ENCODE results near the gene MTA1. TPM values are rescaled to one million over a fixed set of nuclear protein-coding genes. Genes with fewer than 3 reads are reported as not detected.

MTA1 gene
- total and polyA plus RNA-seq, 7 experiments from 2014 or later, result 2.8 to 132 (median 117) TPM

DNA sequence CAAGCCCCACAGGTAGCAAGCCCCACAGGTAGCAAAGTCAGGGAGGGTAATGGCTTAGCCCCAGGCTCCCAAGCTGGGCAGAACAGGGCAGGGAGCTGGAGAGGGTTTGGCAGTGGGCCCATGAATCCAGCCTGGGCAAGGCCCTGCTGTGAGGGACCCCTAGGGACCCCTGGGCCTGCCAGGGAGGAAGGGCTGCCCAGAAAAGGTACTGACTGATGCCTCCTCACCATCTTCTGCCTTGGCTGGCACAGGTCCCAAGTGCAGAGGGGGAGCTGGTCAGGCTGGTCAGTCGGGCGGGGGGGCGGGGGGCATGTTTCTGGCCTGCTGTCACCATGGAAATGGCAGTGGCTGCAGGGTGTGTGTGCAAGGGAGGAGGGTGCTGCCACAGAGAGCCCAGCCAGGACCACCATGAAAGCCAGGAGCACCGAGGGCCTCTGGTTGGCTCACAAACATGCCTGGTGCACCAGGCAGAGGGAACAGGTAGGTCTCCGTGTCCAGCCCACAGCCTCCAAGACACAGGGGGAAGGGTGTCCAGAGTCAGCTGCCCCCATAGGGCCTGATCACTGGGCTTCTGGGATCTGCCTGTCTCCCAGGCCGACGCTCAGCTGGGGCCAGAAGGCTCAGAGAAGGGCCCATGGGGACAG, 53.5 kb downstream of the MTA1 start:
- H3K27me3 Mint-ChIP-seq, result peaks cover 0 to 24% (median 0%) of the 10 kb centered on the region in 5 donors
- no peak overlapping the region for H3K27ac ChIP-seq (ENCODE audit: low read depth, low read length)
- H3K4me3 ChIP-seq (ENCODE audit: low read length), result peak overlapping the region; percentile 26
- H3K4me1 ChIP-seq (ENCODE audit: control insufficient read depth in 2 of 2, insufficient read depth in 2 of 2, low read length in 2 of 2), result peaks cover 7 to 34% of the 10 kb centered on the region in 2 donors
- ChIA-PET CTCF (interaction anchor here (1.1 to 3.9 kb wide), 2 partner anchors 17 to 103 kb away, joined by 3 to 12 read pairs; no protein-coding TSS in a partner anchor), POLR2A (interaction anchor here (1.0 kb wide), 1 partner anchor 17 kb away, joined by 5 read pairs; no protein-coding TSS in a partner anchor)
- ATAC-seq, result no peak
- DNase-seq, result no peak
- peaks cover 5 to 12% (median 7%) of the 10 kb centered on the region in 7 donors for H3K4me1 Mint-ChIP-seq
- peak overlapping the region in 8 of 10 donors; percentile 42 to 83 (median 75) for H3K4me3 Mint-ChIP-seq
- H3K9me3 Mint-ChIP-seq, result peaks cover 0 to 4% (median 0%) of the 10 kb centered on the region in 11 donors
- intact Hi-C loops (cut with micrococcal nuclease), result no loop called here
- H3K27ac Mint-ChIP-seq, result peak overlapping the region in 2 of 9 donors; percentile 14 to 25
- peaks cover 0 to 15% (median 0%) of the 10 kb centered on the region in 3 experiments for H3K36me3 ChIP-seq (ENCODE audit: control insufficient read depth in 2 of 3, insufficient read depth in 3 of 3, low read length in 3 of 3)
- peaks cover 0 to 4% (median 0%) of the 10 kb centered on the region in 5 donors for H3K36me3 Mint-ChIP-seq
- H3K9me3 ChIP-seq (ENCODE audit: control insufficient read depth in 2 of 3, low read length in 3 of 3), result no peaks in the 10 kb centered on the region
- no peaks in the 10 kb centered on the region for H3K27me3 ChIP-seq (ENCODE audit: control insufficient read depth in 2 of 2, insufficient read depth in 2 of 2, low read length in 2 of 2)

DNA sequence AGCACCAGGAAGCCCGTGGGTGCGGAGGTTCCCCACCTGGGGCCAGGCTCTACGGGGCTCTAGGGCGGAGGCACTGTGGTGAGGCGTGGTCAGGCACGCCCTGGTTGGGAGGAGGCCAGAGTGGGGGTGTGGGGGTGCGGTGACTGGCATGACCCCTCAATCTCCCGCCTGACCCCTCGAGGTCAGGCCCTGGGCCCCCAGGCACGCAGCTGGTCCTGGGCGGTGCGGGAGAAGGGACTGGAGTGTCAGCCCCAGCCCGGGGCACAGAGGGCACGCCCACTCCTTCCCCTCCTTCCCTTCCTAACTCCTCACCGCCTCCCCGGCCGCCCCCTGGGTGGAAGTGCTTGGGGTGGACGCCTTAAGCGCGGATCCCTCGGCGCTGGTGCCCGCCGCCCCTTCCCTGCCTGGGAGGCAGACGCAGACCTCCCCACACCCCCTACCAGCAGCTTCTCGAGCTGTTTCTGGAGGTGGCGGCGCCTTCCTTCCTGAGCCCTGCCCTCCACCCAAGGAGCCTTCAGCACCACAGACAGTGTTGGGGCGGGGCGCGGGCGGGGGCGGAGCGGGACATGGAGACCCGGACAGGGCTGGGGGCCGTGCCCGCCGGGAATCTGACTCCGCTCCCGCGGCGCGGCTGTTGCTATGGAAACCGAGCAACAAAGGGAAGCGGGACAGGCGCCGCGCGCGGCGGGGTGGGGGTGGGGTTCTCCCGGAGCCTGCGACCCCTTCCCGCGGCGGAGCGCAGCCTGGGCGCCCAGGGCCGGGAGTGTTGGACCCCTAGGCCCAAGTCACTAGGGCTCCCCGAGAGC, 54.3 kb downstream of the MTA1 start:
- H3K4me3 ChIP-seq (ENCODE audit: low read length), result peak overlapping the region; percentile 26
- H3K9me3 ChIP-seq (ENCODE audit: control insufficient read depth in 2 of 3, low read length in 3 of 3), result no peaks in the 10 kb centered on the region
- no peaks in the 10 kb centered on the region for H3K27me3 ChIP-seq (ENCODE audit: control insufficient read depth in 2 of 2, insufficient read depth in 2 of 2, low read length in 2 of 2)
- peaks cover 0 to 7% (median 0%) of the 10 kb centered on the region in 3 experiments for H3K36me3 ChIP-seq (ENCODE audit: control insufficient read depth in 2 of 3, insufficient read depth in 3 of 3, low read length in 3 of 3)
- Mint-ChIP-seq H3K4me3 (peak overlapping the region; percentile 64 to 83 (median 75)), H3K9me3 (peaks cover 0 to 4% (median 0%) of the 10 kb centered on the region in 11 donors), H3K4me1 (peaks cover 5 to 12% (median 7%) of the 10 kb centered on the region in 7 donors), H3K36me3 (peaks cover 0 to 4% (median 0%) of the 10 kb centered on the region in 5 donors), H3K27me3 (peaks cover 0 to 24% (median 0%) of the 10 kb centered on the region in 5 donors), H3K27ac (peak overlapping the region in 2 of 9 donors; percentile 19 to 23)
- intact Hi-C loops (cut with micrococcal nuclease), result loop anchor here (1.0 to 2.0 kb wide), 4 partner anchors 17 to 55 kb away; partner anchors contain the start of genes TEDC1 (in 2 of the 2) and MTA1 (in 1 of the 2)
- H3K27ac ChIP-seq (ENCODE audit: low read depth, low read length), result peak overlapping the region; percentile 45
- ATAC-seq, result peak; percentile 71
- ChIA-PET CTCF (interaction anchor here (3.9 kb wide), 1 partner anchor 16 kb away, joined by 12 read pairs; no protein-coding TSS in a partner anchor), POLR2A (interaction anchor here (1.0 kb wide), 1 partner anchor 16 kb away, joined by 5 read pairs; no protein-coding TSS in a partner anchor)
- H3K4me1 ChIP-seq (ENCODE audit: control insufficient read depth in 2 of 2, insufficient read depth in 2 of 2, low read length in 2 of 2), result peaks cover 7 to 34% of the 10 kb centered on the region in 2 donors
- peak in 7 of 9 donors; percentile 55 to 83 (median 61) for DNase-seq

DNA sequence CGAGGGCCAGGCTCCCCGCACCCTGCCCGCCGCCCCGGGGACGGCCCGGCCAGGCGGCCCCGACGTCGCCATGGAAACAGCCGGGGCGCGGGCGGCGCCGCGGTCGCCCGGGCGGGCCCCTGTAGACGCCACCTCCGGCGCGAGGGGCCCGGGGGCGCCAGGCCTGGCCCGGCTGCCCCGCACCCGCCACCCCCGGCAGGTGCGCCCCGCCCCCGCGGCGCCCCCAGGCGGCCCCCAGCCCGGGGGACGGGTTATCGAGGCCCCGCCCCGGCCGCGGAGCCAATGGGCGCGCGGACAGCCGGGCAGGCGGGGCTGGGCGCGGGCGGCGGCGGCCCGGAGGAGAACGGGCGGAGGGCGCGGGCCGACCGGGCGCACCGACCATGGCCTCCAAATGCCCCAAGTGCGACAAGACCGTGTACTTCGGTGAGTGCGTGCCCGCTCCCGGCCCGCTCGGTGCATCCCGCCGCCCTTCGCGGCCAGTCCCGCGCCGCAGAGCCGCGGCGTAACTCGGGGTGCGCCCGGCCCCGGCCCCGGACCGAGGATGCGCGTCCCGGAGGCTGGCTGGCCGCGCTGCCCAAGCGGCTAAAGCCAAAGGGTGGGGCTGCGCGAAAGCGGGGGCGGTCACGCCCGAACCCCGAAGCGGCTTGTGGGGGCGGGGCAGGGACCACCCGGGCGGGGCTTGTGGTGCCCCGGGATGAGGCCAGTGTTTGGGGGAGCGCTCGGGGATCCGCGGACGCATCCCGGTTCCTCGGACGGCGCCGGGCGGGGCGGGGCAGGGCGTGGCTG, 55.0 kb downstream of the MTA1 start, which contains the start of gene CRIP2:
CRIP2 (plus strand) TSS at position 339 of the 786 bp plus-strand sequence; CDS start at position 381, 42 bp downstream.
- Mint-ChIP-seq H3K27ac (peak within 1 kb of the TSS in 2 of 9 donors; percentile 19 to 23), H3K9me3 (peaks cover 0 to 4% (median 0%) of the 10 kb centered on the region in 11 donors), H3K4me3 (peak within 1 kb of the TSS; percentile 64 to 92 (median 75)), H3K36me3 (peaks cover 0 to 4% (median 0%) of the 10 kb centered on the region in 5 donors), H3K27me3 (peaks cover 0 to 30% (median 0%) of the 10 kb centered on the region in 5 donors), H3K4me1 (peaks cover 5 to 18% (median 7%) of the 10 kb centered on the region in 7 donors)
- ChIA-PET POLR2A (interaction anchor here (1.0 kb wide), 2 partner anchors 15 kb away, joined by 3 to 5 read pairs; no protein-coding TSS in a partner anchor), CTCF (interaction anchor here (3.9 kb wide), 1 partner anchor 15 kb away, joined by 12 read pairs; no protein-coding TSS in a partner anchor)
- Histone ChIP-seq H3K4me1 (ENCODE audit: control insufficient read depth in 2 of 2, insufficient read depth in 2 of 2, low read length in 2 of 2) (peaks cover 7 to 39% of the 10 kb centered on the region in 2 donors), H3K36me3 (ENCODE audit: control insufficient read depth in 2 of 3, insufficient read depth in 3 of 3, low read length in 3 of 3) (peaks cover 0 to 3% (median 0%) of the 10 kb centered on the region in 3 experiments), H3K4me3 (ENCODE audit: low read length) (peak within 1 kb of the TSS; percentile 26), H3K27ac (ENCODE audit: low read depth, low read length) (peak within 1 kb of the TSS; percentile 45), H3K9me3 (ENCODE audit: control insufficient read depth in 2 of 3, low read length in 3 of 3) (no peaks in the 10 kb centered on the region), H3K27me3 (ENCODE audit: control insufficient read depth in 2 of 2, insufficient read depth in 2 of 2, low read length in 2 of 2) (no peaks in the 10 kb centered on the region)
- ATAC-seq (peak; percentile 45), DNase-seq (peak in 4 of 9 donors; percentile 22 to 72 (median 34))
- intact Hi-C loops (cut with micrococcal nuclease), result loop anchor here (1.0 to 2.0 kb wide), 4 partner anchors 16 to 55 kb away; partner anchors contain the start of genes TEDC1 (in 2 of the 2) and MTA1 (in 1 of the 2)

DNA sequence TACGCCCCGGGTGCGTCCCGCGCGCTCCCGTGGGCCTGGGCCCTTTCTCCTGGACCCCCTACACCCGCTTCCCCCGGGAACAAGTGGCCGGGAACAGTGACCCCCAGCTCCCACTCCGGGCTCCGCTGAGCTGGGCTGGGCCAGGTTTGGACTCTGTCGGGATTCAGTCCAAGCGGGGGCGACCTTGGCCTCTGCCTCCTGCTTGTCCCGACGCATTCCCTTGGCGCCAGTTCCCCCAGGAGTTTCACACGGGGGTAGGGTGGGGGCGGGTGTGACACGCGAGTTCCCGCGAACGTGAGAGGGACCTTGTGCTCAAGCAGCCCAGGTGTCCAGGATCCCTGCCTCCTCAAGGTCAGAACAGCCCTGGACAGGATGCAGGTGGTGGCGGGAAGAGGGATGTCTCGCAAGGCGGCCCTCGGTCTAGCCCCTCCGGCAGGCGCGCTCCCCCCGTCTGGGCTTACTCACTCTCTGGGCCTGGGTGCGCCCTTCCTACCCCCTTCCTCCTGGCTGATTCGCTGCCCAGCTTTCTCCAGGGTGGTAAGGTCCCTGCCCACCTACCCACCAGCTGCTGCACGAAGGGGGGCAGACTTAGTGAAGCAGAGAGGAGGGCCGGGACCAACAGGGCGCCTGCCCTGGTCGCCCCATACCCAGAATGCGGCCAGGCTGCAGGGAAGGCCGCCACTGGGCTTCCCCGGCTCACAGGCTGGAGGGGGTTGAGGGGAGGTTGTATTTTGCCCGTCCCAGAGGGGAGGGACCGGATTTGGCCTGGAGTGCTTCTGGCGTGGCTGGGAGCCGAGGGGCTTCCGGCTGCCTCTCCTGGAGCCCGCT, 55.9 kb downstream of the MTA1 start:
- no peaks in the 10 kb centered on the region for H3K27me3 ChIP-seq (ENCODE audit: control insufficient read depth in 2 of 2, insufficient read depth in 2 of 2, low read length in 2 of 2)
- ATAC-seq (no peak), DNase-seq (no peak)
- no peaks in the 10 kb centered on the region for H3K36me3 ChIP-seq (ENCODE audit: control insufficient read depth in 2 of 3, insufficient read depth in 3 of 3, low read length in 3 of 3)
- ChIA-PET POLR2A (interaction anchor here (0.9 to 1.7 kb wide), 3 partner anchors 8 to 14 kb away, joined by 3 to 7 read pairs (median 3); no protein-coding TSS in a partner anchor), CTCF (interaction anchor here (2.6 kb wide), 1 partner anchor 14 kb away, joined by 11 read pairs; no protein-coding TSS in a partner anchor)
- intact Hi-C loops (cut with micrococcal nuclease), result loop anchor here (2.0 kb wide), 2 partner anchors 15 to 27 kb away; partner anchors contain the start of gene TEDC1 (in 2 of the 2)
- H3K27me3 Mint-ChIP-seq, result peaks cover 0 to 38% (median 0%) of the 10 kb centered on the region in 5 donors
- peaks cover 0 to 6% (median 0%) of the 10 kb centered on the region in 5 donors for H3K36me3 Mint-ChIP-seq
- H3K9me3 Mint-ChIP-seq, result peaks cover 0 to 4% (median 0%) of the 10 kb centered on the region in 11 donors
- no peak overlapping the region for H3K27ac ChIP-seq (ENCODE audit: low read depth, low read length)
- H3K27ac Mint-ChIP-seq, result peak overlapping the region in 1 of 9 donors; percentile 19
- no peak overlapping the region for H3K4me3 ChIP-seq (ENCODE audit: low read length)
- H3K4me3 Mint-ChIP-seq, result peak overlapping the region; percentile 7 to 92 (median 44)
- H3K4me1 ChIP-seq (ENCODE audit: control insufficient read depth in 2 of 2, insufficient read depth in 2 of 2, low read length in 2 of 2), result peaks cover 13 to 47% of the 10 kb centered on the region in 2 donors
- peaks cover 9 to 25% (median 12%) of the 10 kb centered on the region in 7 donors for H3K4me1 Mint-ChIP-seq
- no peaks in the 10 kb centered on the region for H3K9me3 ChIP-seq (ENCODE audit: control insufficient read depth in 2 of 3, low read length in 3 of 3)
